Activated naive CD4-positive, alpha-beta T cell treated with anti-CD3 and anti-CD28 coated beads, Interleukin-2, amount 10 ng/mL, durations not matched to agents 7 days and 5 days (primary cell): ENCODE results near the gene TAB2.

Source experiments
- CTCF ChIA-PET: fragments of 350-600 bp; sonication (Branson Sonifier 250); formaldehyde crosslinking; loops from one replicate; lab custom pipeline; 2021; ENCODE audit warnings: antibody characterized with exemption; lab: Charles Lee
- DNase-seq: peaks from one replicate; pipeline ENCODE4 v3.0.0-alpha.2; 2020
- H3K27ac Mint-ChIP-seq: one replicate; pipeline ENCODE4 v1.8.0; 2021; ENCODE audit warnings: mild to moderate bottlenecking, moderate library complexity, mixed read lengths
- H3K27me3 Mint-ChIP-seq: one replicate; pipeline ENCODE4 v1.8.0; 2021; ENCODE audit warnings: mild to moderate bottlenecking, mixed read lengths
- H3K36me3 Mint-ChIP-seq: one replicate; pipeline ENCODE4 v1.8.0; 2021; ENCODE audit warnings: mixed read lengths
- H3K4me1 Mint-ChIP-seq: one replicate; pipeline ENCODE4 v1.8.0; 2021; ENCODE audit warnings: mixed read lengths
- H3K4me3 Mint-ChIP-seq: one replicate; pipeline ENCODE4 v1.8.0; 2021; ENCODE audit warnings: mild to moderate bottlenecking, moderate library complexity, mixed read lengths
- H3K9me3 Mint-ChIP-seq: one replicate; pipeline ENCODE4 v1.8.0; 2021; ENCODE audit warnings: mixed read lengths

Gene TAB2

DNA sequence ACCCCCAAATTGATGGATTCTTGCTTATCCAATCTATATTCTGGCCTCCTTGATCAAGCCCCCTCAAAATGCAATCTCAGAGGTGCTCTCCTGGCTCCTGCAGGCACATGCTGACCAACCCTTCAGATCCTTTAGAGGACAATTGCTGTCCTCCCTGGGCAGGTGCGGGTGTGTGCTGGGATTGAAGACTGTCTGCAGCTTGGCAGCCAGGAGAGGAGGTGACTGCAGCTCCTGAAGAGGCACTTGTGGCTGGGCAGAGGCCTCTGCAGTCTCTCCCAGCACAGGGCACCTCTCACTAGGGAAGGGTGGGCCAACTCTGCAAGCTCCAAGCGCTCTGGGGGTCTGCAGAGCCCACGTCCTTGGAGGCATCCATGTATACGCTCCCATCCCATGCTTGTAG, 111.1 kb downstream of the TAB2 start:
- H3K4me3 Mint-ChIP-seq: no peak overlapping the region
- H3K36me3 Mint-ChIP-seq: no peaks in the 10 kb centered on the region
- peaks cover 22% of the 10 kb centered on the region for H3K4me1 Mint-ChIP-seq
- no peaks in the 10 kb centered on the region for H3K9me3 Mint-ChIP-seq
- H3K27ac Mint-ChIP-seq: no peak overlapping the region
- CTCF ChIA-PET: interaction anchor here (1.0 to 10.2 kb wide), 5 partner anchors 88 to 400 kb away, joined by 3 to 213 read pairs (median 4); no protein-coding TSS in a partner anchor
- H3K27me3 Mint-ChIP-seq: no peaks in the 10 kb centered on the region
- no peak for DNase-seq

DNA sequence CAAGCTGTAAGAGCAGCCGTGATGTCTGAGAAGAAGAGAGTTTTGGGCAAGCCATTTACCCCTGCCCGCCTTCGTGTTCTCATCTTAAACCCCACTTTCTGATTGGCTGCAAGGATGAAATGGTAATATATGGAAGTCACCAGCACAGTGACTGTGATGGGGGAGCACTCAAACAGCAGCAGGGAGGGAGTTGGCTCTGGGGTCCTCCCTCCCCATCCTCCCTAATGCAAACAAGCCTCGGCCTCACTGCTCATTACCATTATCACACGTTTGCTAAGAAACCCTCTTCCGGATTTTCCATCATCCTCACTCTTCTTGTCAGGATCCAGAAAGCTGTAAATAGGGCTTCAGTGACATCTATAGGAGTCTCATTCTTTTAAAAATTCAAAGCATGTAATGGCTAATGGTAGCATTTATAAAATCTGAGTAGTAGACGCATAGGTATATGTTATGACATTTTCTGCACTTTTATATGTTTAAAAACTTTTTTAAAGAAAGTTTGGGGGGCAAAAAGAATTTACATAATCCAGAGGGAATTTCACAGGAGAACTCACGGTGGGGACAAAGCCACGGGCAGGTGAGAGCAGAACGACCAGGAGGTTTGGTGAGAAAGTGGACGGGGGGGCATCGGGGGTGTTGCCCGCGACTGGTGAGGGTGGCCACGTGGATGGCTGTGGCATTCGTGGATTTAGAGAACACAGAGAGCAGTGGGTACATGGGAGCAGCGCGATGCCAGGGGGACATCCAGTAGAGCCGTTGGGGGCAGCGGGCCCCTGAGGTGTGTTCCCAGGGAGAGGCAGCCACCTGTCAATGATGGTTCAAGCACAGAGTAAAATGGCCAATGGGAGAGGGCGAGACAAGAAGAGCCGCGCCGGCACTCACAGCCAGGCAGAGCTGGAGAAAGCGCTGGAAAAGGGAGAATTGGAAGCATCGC, 112.2 kb downstream of the TAB2 start:
- Mint-ChIP-seq H3K27me3 (no peaks in the 10 kb centered on the region), H3K36me3 (no peaks in the 10 kb centered on the region), H3K4me1 (peaks cover 18% of the 10 kb centered on the region), H3K9me3 (no peaks in the 10 kb centered on the region), H3K4me3 (no peak overlapping the region), H3K27ac (peak overlapping the region; percentile 52)
- CTCF ChIA-PET: interaction anchor here (0.7 to 10.2 kb wide), 6 partner anchors 87 to 401 kb away, joined by 3 to 213 read pairs (median 4); no protein-coding TSS in a partner anchor
- DNase-seq: no peak

DNA sequence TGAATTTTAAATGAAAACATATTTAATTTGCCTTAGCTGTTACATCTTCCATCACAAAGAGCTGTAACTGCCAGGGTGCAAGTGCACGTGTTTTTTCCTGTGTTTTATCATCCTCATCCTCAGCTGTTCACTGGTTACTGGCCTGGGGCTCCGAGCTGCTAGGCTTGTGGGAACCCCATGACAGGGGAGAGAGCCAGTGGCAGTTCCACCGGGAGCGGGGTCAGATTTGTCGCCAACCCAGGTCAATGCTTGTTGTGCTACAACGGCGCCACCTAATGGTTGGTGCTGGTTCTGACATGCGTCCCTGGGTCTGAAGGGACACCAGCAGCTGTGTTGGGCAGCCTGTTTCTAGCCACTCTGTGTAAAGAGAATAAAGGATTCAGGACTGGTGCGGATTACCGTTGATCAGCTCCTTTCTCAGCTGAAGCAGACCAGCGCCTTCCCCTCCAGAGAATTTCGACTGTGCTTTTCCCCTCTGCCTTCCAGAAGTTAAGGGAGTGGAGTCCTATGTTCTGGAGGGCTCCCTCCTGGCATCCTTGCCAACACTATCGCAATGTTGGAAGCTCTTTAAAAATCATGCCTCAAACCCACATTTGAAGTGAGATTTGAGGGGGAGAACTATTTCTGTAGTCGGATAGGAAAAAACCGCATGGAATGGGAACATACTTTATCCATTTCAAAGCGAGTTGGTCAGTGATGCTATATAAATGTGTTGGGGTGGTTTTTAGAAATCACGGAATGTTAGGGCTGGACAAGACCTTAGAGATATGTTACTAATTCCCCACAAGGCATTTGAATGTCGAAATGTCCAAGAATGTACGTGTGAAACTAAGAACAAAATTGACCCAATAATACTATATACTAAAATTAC, 114.6 kb downstream of the TAB2 start:
- CTCF ChIA-PET: interaction anchor here (0.6 to 10.2 kb wide), 50 partner anchors 9 to 873 kb away, joined by 3 to 213 read pairs (median 5); partner anchors contain the start of gene ZC3H12D
- H3K4me3 Mint-ChIP-seq: peak overlapping the region; percentile 37
- no peaks in the 10 kb centered on the region for H3K36me3 Mint-ChIP-seq
- peak; percentile 93 for DNase-seq
- H3K4me1 Mint-ChIP-seq: peaks cover 22% of the 10 kb centered on the region
- H3K9me3 Mint-ChIP-seq: no peaks in the 10 kb centered on the region
- H3K27me3 Mint-ChIP-seq: no peaks in the 10 kb centered on the region
- no peak overlapping the region for H3K27ac Mint-ChIP-seq

DNA sequence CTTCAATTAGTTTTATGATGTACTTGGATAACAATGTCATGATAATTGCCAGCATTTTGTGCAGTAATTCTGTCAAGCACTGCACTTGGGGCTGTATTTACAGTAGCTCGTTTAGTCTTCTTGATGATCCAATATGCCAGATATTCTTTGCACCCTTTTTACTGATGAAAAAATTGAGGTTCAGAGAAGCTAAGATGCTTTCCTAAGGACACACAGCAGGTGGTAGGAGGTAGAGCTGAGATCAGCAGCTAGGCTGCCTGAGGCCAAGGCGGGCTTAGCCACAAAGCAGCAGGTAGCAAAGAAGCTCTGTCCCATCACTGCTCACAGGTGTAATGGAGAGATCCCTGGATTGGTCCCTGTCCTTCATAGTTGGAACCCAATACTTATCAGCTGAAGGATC, 115.9 kb downstream of the TAB2 start:
- H3K9me3 Mint-ChIP-seq: no peaks in the 10 kb centered on the region
- H3K27ac Mint-ChIP-seq: no peak overlapping the region
- peaks cover 31% of the 10 kb centered on the region for H3K4me1 Mint-ChIP-seq
- CTCF ChIA-PET: interaction anchor here (0.5 to 10.2 kb wide), 10 partner anchors 12 to 1263 kb away, joined by 3 to 213 read pairs (median 6); no protein-coding TSS in a partner anchor
- DNase-seq: no peak
- no peaks in the 10 kb centered on the region for H3K36me3 Mint-ChIP-seq
- no peaks in the 10 kb centered on the region for H3K27me3 Mint-ChIP-seq
- H3K4me3 Mint-ChIP-seq: no peak overlapping the region

DNA sequence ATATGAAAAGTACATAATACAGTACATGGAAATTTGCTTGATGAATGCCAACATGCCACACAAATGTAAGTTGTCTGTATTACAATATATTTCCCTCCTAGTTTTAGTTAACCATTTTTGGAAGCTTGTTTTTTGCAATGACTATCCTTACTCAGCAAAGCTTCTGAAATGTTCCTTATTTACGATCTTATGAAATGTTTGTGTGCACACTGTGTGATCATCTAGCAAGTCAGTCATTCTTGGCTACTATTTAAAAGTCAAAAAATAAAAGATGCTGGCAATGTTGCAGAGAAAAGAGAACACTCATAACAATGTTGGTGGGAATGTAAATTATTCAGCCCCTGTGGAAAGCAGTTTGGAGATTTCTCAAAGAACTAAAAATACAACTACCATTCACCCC, 116.4 kb downstream of the TAB2 start:
- Mint-ChIP-seq H3K27me3 (no peaks in the 10 kb centered on the region), H3K9me3 (no peaks in the 10 kb centered on the region), H3K4me3 (no peak overlapping the region), H3K4me1 (peaks cover 30% of the 10 kb centered on the region), H3K27ac (no peak overlapping the region), H3K36me3 (no peaks in the 10 kb centered on the region)
- CTCF ChIA-PET: interaction anchor here (0.7 to 10.2 kb wide), 9 partner anchors 11 to 406 kb away, joined by 3 to 213 read pairs (median 7); no protein-coding TSS in a partner anchor
- no peak for DNase-seq

DNA sequence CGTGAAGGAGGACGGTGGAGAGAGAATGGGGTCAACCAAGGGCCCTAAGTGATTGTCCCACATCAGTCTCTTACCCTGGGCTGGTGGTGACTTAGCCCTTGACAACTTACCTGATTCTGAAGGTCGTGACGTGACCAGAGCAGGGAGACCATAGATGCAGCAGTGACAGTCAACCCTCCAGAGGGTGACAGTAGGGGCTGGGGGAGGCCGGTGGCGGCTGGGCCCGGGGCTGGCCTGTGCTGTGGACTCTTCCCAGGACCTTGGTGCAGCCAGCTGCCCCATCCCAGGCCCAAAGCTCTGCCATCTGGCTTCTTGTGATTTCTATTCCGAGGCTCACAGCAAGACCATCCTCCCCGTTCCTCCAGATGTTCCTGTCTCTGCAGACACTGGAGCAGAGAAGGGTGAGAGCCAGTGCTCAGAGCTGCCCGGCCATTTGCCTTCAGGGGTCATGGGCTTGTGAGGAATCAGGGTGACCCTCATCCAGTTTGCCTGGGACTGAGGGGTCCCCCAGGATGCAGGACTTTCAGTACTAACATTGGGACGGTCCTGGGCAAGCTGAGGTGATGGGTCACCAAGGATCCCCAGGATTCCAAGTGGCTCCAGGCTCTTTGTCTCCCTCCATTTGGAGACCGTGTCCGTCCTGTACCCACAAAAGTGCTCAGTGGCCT, 118.5 kb downstream of the TAB2 start:
- Mint-ChIP-seq H3K36me3 (no peaks in the 10 kb centered on the region), H3K27me3 (no peaks in the 10 kb centered on the region), H3K4me1 (peaks cover 20% of the 10 kb centered on the region), H3K4me3 (no peak overlapping the region), H3K9me3 (no peaks in the 10 kb centered on the region), H3K27ac (no peak overlapping the region)
- no peak for DNase-seq
- CTCF ChIA-PET: interaction anchor here (0.7 to 10.2 kb wide), 2 partner anchors 354 to 408 kb away, joined by 3 to 213 read pairs; no protein-coding TSS in a partner anchor

DNA sequence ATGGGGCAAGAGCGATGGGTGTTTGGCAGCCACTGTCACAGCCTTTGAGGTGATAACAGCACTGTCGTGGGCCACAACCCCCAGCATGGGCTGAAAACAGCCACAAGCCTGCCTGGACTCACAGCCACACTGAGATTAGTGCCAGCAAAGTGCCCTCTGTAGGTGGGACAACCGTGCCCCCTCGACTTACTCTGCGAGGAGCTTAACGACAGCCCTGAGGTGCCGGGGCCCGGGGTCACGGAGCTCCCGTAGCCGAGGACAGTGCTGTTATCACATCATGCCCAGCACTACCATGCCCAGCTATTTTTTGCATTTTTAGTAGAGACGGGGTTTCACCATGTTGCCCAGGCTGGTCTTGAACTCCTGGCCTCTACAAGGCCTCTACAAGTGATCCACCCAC, 119.1 kb downstream of the TAB2 start:
- CTCF ChIA-PET: interaction anchor here (0.7 to 10.2 kb wide), 3 partner anchors 81 to 408 kb away, joined by 3 to 213 read pairs (median 5); no protein-coding TSS in a partner anchor
- Mint-ChIP-seq H3K27me3 (no peaks in the 10 kb centered on the region), H3K4me3 (no peak overlapping the region), H3K27ac (no peak overlapping the region), H3K4me1 (peaks cover 20% of the 10 kb centered on the region), H3K9me3 (no peaks in the 10 kb centered on the region), H3K36me3 (no peaks in the 10 kb centered on the region)
- DNase-seq: no peak

DNA sequence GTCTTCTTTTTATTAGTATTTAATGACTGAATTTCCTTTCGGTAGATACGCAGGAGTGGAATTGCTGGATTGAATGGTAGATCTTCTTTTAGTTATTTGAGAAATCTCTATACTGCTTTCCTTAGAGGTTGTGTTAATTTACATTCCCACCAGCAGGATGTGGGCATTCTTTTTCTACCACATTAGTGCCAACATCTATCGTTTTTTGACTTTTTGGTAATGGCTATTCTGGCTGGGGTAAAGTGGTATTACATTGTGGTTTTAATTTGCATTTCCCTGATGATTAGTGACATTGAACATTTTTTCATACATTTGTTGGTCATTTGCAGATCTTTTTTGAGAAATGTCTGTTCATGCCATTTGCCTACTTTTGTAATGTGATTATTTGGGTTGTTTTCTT, 119.7 kb downstream of the TAB2 start:
- Mint-ChIP-seq H3K4me1 (peaks cover 15% of the 10 kb centered on the region), H3K27ac (no peak overlapping the region), H3K4me3 (no peak overlapping the region), H3K36me3 (no peaks in the 10 kb centered on the region), H3K9me3 (no peaks in the 10 kb centered on the region), H3K27me3 (no peaks in the 10 kb centered on the region)
- CTCF ChIA-PET: interaction anchor here (1.0 to 10.2 kb wide), 2 partner anchors 80 to 409 kb away, joined by 5 to 213 read pairs; no protein-coding TSS in a partner anchor
- DNase-seq: no peak

DNA sequence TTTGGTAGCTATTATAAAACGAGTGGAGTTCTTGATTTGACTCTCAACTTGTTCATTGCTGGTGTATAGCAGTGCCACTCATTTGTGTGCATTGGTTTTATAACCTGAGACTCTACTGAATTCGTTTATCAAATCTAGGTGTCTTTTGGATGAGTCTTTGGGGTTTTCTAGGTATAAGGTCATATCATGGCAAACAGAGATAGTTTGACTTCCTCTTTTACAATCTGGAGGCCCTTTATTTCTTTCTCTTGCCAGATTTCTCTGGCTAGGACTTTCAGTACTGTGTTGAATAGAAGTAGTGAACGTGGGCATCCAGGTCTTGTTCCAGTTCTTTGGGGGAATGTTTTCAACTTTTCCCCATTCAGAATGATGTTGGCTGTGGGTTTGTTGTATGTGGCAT, 121.3 kb downstream of the TAB2 start:
- no peak overlapping the region for H3K4me3 Mint-ChIP-seq
- no peaks in the 10 kb centered on the region for H3K36me3 Mint-ChIP-seq
- H3K27ac Mint-ChIP-seq: no peak overlapping the region
- no peaks in the 10 kb centered on the region for H3K9me3 Mint-ChIP-seq
- peaks cover 14% of the 10 kb centered on the region for H3K4me1 Mint-ChIP-seq
- no peak for DNase-seq
- CTCF ChIA-PET: interaction anchor here (1.3 to 3.0 kb wide), 2 partner anchors 75 to 78 kb away, joined by 3 to 9 read pairs; no protein-coding TSS in a partner anchor
- H3K27me3 Mint-ChIP-seq: peaks cover 3% of the 10 kb centered on the region

DNA sequence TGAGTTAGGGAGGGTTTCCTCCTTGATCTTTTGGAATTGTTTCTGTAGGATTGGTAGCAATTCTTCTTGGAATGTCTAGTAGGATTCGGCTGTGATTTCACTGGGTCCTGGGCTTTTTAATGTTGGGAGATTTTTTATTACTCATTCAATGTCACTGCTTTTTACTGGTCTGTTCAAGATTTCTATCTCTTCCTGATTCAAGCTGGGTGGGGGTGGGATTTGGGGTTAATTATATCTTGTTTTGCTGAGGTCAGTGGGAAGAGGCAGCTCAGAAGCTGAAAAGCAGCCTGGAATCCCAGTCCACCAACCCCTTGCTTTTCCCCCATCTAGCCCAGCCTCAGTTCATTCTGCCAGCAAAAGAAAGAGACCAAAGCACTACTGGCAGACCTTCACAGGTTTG, 122.1 kb downstream of the TAB2 start:
- no peak for DNase-seq
- no peak overlapping the region for H3K4me3 Mint-ChIP-seq
- H3K4me1 Mint-ChIP-seq: peaks cover 14% of the 10 kb centered on the region
- H3K27ac Mint-ChIP-seq: no peak overlapping the region
- no peaks in the 10 kb centered on the region for H3K36me3 Mint-ChIP-seq
- H3K9me3 Mint-ChIP-seq: peaks cover 2% of the 10 kb centered on the region
- CTCF ChIA-PET: interaction anchor here (0.5 to 3.0 kb wide), 3 partner anchors 75 to 882 kb away, joined by 3 to 9 read pairs (median 3); no protein-coding TSS in a partner anchor
- H3K27me3 Mint-ChIP-seq: peaks cover 3% of the 10 kb centered on the region

DNA sequence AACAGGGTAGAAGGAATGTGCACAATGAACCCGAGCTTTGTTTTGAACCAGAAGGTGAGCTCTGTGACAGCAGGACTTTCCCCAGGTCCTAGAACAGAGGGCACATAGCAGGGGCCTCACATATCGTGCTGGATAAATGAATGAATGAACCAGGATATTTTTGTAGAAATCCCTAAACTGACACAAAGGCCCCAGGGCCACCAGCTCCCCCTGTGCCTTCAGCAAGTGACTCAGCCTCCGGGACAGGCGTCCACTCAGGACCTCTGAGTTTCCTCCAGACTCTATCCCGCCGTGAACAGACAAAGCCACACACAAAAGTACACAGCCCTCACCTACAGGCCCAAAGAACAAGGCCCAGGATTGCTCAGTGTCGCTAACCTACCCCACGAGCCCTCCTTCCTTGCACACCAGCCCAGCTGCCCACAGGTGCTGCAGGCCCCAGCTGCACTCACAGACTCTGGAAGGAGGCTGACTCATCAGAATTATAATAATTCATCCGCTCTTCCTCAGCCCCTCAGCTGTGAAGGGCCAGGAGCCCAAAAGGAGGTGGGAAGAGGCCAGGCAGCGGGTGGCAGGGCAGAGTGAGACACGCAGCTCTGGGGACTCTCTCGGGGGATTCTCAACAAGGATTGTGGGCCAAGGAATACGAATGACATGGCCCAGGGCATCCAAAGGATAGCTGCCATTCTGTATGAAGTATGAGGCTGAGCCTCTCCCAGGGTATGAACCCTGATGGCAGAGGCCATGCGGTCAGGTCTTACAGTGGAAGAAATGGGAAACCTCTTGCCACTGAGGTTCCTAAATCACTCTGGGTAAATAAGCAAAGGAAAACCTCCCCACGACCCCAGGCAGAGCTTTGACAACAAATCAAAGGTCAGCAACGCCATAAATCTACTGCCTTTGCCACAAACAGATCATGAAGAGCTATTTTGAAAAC, 123.5 kb downstream of the TAB2 start:
- Mint-ChIP-seq H3K27ac (no peak overlapping the region), H3K36me3 (no peaks in the 10 kb centered on the region), H3K9me3 (peaks cover 3% of the 10 kb centered on the region), H3K4me3 (no peak overlapping the region), H3K27me3 (peaks cover 3% of the 10 kb centered on the region), H3K4me1 (peaks cover 14% of the 10 kb centered on the region)
- CTCF ChIA-PET: interaction anchor here (3.0 kb wide), 1 partner anchor 75 kb away, joined by 9 read pairs; no protein-coding TSS in a partner anchor
- DNase-seq: no peak

DNA sequence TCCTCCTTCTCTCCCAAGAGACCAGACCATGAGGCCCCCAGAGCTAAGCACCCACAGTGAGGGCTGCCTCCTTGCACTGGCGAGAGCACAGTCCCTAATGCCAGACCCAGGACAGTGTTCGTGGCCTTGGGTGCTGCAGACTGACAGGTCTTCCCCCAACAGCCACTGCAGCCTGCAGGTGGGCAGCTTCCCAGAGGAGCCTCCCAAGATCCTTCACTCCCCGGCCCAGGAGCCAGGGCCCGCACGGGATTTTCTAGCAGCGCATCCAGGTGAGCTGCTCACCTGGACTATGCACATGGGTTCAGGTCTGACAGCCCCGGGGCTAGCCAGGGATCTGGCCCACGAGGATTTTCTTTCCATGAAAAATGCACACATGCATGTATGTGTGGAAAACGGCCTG, 124.2 kb downstream of the TAB2 start:
- no peak overlapping the region for H3K27ac Mint-ChIP-seq
- CTCF ChIA-PET: interaction anchor here (3.0 kb wide), 1 partner anchor 75 kb away, joined by 9 read pairs; no protein-coding TSS in a partner anchor
- no peak overlapping the region for H3K4me3 Mint-ChIP-seq
- H3K36me3 Mint-ChIP-seq: no peaks in the 10 kb centered on the region
- H3K27me3 Mint-ChIP-seq: peaks cover 3% of the 10 kb centered on the region
- DNase-seq: no peak
- peaks cover 14% of the 10 kb centered on the region for H3K4me1 Mint-ChIP-seq
- peaks cover 3% of the 10 kb centered on the region for H3K9me3 Mint-ChIP-seq
